ENCODE results near the gene APH1B. TPM values are rescaled to one million over a fixed set of nuclear protein-coding genes. Genes with fewer than 3 reads are reported as not detected.

Gene APH1B
- polyA plus RNA-seq, 1 donor = 11.6 TPM

DNA sequence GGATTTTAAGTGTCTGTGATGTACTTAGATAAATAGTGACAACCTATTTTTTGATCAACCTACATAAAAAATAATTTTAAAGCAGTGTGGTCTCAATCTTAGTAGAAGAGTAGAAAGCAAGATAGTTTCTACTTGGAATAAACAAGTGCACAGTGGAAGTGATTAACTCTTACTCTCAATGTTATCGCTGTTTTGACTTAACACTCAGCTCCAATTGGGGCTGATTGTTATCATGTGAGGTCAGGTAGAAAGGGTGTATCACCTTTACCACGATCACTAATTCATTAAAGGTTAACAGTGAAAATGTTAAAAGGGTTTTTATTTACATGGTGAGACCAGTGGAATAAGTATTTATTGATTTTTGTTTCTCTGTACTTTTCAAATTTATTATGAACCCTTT lies 22.4 kb upstream of the APH1B start:
- DNase-seq = no peak

DNA sequence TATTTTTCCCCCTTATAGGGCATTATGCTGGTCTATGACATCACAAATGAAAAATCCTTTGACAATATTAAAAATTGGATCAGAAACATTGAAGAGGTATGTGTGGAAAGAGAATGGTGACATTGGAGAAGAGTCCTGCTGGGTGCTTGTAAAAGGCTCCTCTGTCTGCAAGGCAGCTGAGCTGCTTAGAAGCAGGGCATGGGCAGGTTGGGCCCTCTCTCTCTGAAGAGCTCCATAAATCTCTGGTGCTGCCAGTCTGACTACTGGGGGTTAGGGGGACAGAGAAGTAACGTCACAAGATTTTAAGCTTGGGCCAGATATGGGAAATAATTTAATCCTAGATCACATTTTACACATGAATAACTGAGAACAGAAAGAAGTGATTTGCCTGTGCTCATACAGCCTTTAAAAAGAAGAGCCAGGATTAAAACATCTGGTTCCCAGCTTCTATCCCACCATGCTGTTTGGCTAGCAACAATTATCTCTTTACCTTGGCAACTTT lies 21.9 kb upstream of the APH1B start:
- no peak for DNase-seq

DNA sequence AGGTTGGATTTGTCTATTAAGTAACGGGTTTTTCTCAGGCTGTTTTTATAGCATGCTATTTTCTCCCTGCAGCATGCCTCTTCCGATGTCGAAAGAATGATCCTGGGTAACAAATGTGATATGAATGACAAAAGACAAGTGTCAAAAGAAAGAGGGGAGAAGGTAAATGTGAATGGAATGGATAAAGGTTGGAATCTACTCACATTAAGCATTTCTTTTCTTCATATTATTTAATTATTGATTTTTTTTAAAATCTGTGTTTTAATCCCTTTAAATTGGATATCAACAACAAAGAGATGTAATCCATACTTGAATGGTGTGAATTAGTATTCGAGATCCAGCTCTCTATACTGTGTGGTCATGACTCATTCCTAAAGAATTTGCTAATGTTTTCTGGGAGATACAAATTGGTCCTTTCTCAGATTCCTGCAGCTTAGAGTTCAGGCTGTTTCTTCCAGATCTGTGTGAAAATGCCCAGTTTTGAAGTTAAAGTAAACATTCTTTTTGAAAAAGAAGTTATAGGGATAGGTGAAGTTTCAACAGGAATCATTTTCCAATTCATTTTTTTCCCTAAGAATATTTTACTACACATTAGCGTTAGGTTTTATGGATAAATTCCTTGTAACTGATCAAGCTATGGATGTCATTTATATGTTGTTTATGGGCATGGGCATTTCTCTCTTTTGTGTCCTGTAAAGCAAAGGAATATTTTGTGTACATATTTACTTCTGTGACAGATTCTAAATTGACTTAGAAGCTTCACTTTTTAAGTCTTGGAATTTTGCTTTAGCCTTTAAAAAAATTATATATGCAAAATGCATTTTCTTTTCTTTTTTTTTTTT lies 20.8 kb upstream of the APH1B start:
- no peak for DNase-seq

- no peak for DNase-seq
Observed at GRCh38 chr15:63258658-63259057, 18.7 kb upstream of the APH1B start.

DNA sequence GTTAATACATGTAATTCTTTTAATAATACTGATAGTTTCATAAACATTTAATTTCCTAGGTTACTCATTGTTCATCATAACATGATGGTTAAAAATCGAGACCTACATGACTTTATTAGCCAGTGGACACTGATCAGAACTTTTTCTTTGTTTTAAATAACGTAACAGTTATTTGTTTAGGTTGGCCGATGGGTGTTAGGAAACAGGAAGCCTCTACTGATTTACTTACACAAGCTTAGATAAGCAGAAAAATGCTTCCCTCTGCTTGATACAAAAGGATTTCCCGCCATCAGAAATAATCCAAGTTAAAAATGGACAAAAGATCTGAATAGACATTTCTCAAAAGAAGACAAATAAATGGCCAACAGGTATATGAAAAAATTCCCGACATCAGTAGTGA lies 16.6 kb upstream of the APH1B start:
- no peak for DNase-seq

DNA sequence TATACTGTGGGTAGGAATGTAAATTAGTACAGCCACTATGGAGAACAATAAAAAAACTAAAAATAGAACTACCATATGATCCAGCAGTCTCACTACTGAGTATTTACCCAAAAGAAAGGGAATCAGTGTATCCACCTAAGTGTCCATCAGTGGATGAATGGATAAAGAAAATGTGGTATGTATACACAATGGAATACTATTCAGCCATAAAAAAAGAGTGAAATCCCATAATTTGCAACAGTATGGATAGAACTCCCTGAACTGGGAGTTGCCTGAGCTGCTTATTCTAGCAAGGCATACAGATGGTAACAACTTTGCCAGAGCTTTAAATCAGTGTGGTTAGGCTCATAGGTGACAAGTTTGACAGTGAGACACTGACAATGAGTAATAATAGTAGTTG lies 16.1 kb upstream of the APH1B start:
- no peak for DNase-seq

- DNase-seq = no peak
Observed at GRCh38 chr15:63263519-63263918, 13.9 kb upstream of the APH1B start.

DNA sequence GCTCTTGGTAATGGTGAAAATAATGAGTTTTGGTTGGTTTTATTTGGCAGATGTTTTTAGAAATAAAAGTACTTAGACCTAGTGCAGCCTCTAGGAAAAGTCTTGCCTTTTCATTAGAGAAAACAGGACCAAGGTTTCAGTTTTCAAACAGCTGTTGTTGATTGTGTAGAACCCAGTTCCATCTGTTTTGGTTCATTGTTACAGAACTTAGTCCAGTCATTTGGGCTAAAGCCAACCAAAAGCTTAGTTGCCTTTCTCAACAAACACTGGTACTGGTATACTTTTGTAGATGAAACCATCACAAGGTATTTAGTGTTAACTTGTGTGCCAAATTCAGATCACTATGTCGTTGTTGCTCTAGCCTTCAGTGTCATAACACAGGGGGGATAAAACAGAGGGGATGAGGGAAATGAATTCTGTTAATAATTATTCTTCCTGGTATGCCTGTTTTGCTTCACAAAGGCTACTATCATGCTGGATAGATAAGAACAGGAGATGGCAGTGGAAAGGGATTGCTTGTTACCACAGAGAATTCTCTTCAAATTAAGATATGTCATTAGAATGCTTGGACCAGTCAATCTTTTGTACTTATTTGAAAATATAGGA lies 12.6 kb upstream of the APH1B start:
- no peak for DNase-seq

- no peak for DNase-seq
Observed at GRCh38 chr15:63274427-63274826, 3.0 kb upstream of the APH1B start.

- no peak for DNase-seq
Observed at GRCh38 chr15:63276342-63277037, 915 bp upstream of the APH1B start.

GRCh38 chr15:63277893-63278456 lies 570 bp downstream of the APH1B start:
- DNase-seq = no peak

DNA sequence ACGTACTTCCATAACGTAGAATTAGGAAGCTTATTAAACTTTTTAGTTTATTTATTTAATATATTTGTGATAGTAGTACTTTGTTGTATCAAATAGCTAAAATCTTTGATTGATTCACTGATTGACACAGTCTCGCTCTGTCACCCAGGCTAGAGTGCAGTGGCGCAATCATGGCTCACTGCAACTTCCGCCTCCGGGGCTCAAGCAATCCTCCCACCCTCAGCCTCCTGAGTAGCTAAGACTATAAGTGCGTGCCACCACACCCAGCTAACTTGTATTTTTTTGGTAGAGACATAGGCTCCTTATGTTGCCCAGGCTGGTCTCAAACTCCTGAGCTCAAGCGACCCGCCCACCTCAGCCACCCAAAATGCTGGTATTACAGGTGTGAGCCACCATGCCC lies 5.7 kb downstream of the APH1B start:
- DNase-seq = no peak

DNA sequence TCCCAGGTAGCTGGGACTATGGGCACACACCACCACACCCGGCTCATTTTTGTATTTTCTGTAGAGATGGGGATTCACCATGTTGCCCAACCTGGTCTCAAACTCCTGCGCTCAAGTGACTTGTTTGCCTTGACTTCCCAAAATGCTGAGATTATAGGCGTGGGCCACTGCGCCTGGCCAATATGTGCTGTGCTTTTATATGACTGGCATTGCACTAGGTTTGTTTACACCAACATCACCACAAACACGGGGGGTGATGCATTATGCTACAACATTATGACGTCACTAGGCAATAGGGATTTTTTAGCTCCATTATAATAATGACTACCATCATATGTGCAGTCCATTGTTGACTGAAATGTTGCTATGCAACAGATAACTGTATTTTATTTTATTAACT lies 6.9 kb downstream of the APH1B start:
- DNase-seq = no peak

- DNase-seq = no peak
Observed at GRCh38 chr15:63287109-63287508, 9.7 kb downstream of the APH1B start.

DNA sequence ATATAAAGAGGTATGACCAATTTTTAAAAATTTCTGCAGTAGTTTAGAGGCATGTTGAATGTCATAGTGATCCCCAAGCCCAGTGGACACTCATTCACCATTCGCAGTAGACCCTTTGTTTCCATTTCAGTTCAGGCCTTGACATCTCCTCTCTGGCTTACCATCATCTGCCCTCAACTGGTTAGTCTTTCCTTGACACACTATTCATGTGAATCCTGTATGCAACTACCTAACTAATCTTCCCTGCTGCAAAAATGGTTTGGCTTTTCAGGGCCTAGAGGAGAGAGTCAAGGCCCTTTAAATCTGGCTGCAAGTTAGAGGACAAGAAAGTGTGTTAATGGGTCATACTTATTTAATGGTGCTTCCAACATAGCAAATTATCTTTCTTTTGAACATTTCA lies 10.9 kb downstream of the APH1B start:
- DNase-seq = no peak

DNA sequence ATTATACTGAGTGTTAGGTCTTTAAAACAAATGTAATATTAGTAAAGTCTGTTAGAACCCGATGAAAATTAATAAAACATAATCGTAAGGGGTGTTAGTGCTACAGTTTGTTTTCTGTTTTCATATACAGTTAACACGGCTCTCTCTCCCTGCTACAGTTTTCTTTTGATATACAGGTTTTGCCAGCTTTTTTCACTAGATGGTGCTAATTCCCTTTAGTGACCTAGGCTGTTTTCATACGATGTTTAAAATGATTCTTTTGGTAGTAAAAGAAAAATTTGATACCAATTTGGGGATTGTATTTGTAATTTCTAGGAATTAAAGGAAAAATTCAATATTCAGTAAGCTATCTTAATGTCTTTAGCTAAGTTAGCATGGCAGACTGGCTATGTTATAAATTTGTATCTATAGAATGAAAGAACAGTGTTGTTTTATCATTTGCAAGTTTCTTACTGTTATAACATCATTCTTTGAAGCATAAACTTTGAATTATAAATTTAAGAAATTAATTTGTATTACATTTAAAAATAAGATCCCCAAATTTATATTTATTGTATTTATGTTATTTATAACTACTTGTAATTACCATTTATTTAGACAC lies 11.5 kb downstream of the APH1B start:
- DNase-seq = peak; percentile 57

DNA sequence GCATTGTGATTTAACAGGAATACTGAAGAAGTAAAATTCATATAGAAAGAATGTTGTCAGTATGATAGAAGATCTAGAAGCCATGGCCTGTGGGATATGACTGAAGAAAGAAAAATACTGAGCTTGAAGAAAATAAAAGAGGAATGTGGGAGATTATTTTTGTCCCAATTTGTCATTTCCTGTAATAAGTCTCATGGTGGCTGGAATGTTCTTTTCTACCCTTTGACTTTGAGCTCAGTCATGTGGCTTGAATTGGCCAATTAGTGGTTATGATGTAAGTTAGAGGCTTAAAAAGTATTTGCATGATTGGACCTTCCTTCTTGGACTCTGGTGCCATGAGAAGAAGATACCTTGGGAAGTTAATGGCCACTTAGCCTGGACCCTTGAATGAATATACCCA lies 14.1 kb downstream of the APH1B start:
- DNase-seq = no peak

GRCh38 chr15:63292241-63292640 lies 14.8 kb downstream of the APH1B start:
- no peak for DNase-seq

DNA sequence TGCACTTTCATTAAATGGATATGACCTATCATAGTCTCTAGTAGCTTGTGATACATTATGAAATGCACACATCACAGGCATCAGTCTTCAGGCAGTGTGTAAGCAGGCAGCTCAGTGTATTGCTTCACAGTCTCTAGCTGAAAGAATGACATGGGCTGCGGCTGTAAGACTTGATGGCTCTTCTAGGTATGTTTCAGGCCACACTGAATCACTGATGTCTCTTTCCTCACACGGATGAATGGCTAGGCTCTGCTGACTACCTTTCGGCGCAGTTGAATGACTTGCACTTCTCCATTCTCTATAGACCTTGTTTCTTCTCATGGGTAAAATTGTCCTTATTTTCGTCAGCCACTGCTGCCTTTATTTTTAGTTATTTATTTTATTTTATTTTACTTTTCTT lies 15.4 kb downstream of the APH1B start:
- DNase-seq = no peak

- DNase-seq = no peak
Observed at GRCh38 chr15:63294359-63294758, 17.0 kb downstream of the APH1B start.

DNA sequence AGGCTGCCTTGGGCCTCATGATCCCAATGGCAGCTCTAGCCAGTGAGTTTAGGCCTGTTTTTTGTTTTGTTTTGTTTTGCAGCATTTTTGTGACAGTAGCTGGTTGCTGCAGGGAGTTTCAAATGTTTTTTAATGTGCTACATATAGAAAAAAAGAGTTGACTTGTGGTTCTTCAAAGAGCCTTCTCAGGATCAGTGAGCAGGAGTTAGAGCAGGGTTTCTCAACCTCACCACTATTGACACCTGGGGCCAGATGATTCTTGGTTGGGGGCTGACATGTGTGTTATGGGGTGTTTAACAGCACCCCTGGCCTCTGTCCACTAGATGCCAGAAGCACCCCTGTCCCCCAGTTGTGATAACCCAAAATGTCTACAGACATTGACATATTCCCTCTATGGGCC lies 17.9 kb downstream of the APH1B start:
- no peak for DNase-seq

GRCh38 chr15:63296195-63296594 lies 18.8 kb downstream of the APH1B start:
- no peak for DNase-seq

All from hindlimb muscle (tissue), 1 donor.